ENCODE data around the gene PRAC2.

The PRAC2 gene

DNA sequence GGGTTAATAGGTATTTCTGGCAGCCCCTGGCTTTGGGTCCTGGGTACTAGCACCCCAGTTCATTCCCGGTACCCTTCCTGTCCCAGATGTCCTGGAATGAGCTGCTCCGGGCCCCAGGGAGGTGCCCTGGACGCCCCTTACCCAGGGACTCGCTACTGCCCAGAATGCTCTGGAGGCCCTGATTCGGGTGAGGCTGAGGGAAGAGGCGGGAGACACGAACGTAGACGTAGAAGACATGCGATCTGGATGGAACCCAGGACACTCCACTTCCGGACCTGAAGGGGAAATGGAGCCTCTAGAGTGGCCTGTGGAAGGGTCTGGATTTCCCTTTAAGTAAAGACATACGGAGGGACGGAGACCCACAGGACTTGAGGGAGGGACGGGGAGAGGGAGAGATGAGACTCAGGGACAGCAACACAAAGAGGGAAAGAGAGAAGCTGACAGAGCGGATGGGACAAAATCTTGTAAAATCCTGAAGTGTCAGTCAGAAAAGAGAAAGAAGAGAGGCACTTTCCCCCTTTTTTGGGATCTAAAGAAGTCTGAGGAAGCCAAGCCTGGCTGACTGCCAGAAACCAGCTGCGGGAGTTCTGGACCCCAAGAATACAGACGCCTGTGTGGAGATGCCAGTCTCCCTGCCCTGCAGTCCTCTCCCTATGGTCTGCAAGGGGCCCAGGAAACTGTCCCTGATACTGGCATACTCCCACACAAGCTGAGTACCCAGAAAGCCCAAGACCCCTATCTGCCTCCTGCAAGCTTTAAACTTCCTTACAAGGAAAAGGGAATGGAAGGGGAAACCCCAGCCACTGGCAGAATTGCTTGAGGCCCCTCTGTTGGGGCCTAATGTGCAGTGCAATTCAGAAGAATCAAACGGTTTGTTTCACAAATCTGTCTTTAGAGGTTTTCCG lies 6.6 kb downstream of the PRAC2 start:
- peak; percentile 46 for DNase-seq
- in situ Hi-C loops (cut with HindIII; ENCODE audit: low pct_ligation_motif_present, low pct_unique_long_range_greater_than_20kb, low sequenced_read_pairs), result no loop called here

DNA sequence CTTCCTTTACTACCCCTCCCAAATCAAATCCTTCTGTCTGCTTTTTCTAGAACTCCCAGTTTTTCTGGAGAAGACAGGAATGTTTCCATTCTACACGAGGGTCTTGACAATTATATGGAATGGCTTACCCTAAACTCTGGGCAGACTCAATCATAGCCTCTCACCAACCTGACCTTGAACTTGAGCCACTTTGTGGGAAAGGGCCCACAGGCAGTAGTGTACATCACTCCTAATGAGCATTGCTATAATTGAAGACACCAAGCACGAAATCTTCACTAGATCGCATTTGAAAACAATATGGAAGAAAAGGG lies 7.2 kb downstream of the PRAC2 start:
- in situ Hi-C loops (cut with HindIII; ENCODE audit: low pct_ligation_motif_present, low pct_unique_long_range_greater_than_20kb, low sequenced_read_pairs), result no loop called here
- no peak for DNase-seq

DNA sequence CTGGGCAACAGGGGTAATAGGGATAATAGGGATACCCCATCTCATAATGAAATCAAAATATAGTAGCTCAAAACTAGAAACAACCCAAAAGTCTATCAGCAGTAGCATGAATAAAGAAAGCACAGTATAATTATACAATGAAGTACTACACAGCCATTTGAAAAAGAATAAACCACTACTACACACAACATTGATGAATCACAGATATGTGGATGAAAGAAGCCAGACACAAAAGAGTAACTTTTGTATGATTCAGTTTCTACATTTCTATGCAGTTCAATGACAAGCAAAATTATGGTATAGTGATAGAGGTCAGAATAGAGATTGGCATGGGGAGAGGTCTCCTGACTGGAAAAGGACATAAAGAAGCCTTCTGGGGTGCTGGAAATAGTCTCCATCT lies 8.4 kb downstream of the PRAC2 start:
- in situ Hi-C loops (cut with HindIII; ENCODE audit: low pct_ligation_motif_present, low pct_unique_long_range_greater_than_20kb, low sequenced_read_pairs), result no loop called here
- no peak for DNase-seq

DNA sequence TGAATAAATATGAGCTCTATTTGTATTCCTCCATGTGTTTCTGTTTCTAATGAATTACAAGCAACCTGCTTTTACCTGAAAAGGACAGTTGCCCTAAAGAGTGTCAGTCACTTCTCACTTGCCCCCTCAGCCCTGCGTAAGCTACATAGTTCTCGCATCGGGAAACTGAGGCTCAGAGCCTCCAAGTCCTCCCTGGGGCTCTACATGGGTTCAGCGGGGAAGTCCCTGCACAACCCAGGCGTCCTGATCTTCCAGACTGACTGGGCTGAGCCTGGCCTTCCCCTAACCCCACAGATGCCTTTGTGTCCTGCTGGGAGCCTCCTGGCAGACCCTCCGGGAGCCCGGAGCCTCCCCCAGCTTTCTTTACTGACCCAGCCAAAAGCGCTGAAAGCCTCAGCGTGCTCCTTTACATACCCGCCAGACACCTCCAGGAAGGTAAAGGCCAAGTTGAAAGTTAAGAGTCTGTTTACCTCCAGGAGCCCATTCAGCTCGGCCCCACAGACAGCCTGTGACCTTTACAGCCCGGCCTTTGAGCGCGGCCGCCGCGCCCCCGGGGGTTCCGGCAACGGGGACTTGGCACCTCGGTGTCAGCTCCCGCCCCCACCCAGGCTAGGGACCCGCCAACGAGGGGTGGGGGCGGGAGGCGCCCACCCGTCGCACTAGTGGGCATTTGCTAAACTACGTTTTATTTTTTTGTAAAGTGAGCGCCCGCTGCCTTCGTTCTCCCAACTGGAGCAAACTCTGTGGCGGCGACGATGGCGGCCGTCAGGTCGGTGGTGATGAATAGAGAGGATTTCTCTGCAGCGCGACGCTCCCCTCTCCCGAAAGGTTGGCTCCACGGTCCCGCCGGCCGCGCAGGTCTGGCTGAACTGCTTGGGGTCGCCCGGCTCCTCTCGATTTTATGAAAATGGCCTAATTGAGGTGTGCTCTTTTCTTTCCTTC lies 10.0 kb downstream of the PRAC2 start:
- DNase-seq, result no peak
- in situ Hi-C loops (cut with HindIII; ENCODE audit: low pct_ligation_motif_present, low pct_unique_long_range_greater_than_20kb, low sequenced_read_pairs), result no loop called here

DNA sequence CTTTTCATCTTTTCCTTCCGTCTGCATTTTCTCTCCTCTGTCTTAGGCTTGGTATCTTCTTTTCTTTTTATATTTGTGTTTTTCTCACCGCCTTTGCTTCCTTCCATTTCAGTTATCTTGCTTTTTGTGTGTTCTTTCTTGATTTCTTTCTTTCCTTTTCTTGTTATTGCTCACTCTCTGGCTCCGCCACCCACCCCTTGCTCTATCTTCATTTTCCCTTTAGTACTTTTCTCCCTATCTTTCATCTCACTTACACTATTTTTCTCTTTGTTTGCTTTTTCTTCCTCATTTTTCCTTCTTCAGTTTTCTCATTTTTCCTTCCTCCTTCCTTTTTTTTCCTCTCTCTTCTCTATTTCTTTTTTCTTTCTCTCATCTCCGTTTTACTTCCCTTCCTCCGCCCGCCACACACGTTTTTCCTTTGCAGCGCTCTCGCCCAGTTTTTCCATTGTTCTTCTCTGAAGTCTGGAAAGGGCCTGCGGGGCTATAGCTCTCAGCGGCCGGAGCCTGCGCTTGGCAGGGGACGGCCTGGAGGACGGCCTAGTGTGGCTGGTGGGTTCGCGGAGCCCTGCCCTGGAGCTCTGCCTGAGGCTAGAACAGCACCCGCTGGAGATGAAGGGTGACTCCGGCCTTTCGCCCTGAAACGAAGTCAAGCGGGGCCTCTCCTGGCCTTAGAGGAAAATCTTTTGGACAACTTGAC lies 10.8 kb downstream of the PRAC2 start:
- in situ Hi-C loops (cut with HindIII; ENCODE audit: low pct_ligation_motif_present, low pct_unique_long_range_greater_than_20kb, low sequenced_read_pairs), result no loop called here
- no peak for DNase-seq

DNA sequence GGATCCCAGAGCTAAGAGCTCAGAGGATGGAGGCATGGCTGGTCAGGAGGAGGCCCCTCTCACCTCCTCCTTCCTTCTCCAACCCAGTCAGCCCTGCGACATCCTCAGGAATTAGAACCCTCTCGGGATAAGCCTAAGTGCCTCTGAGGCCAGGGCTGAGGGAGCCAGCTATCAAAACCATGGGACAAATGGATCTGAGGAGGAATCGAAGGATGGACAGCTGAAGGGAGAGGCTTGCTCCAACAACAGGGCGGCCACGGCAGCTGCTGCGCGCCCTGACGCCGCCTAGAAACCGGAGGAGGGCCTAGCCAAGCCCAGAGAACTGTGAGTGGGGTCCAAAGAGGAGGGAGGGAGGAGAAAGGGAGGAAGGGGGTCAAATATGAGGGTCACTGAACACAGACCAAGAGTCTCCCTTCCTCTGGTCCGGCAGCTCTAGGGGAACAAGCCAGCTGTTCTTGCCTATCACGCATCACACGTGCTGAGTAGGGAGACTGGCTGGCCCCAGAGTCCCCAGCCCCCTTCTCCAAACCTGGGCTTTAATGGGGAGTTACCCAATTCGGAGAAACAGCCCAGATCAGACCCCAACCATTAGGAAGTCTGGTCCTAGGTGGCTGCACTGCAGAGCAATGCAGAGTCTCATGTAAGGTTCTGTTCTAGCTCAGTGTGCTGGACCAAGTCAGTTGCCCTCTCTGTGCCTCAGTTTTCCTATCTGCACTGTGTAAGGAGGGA lies 11.5 kb downstream of the PRAC2 start:
- in situ Hi-C loops (cut with HindIII; ENCODE audit: low pct_ligation_motif_present, low pct_unique_long_range_greater_than_20kb, low sequenced_read_pairs), result no loop called here
- DNase-seq, result no peak

DNA sequence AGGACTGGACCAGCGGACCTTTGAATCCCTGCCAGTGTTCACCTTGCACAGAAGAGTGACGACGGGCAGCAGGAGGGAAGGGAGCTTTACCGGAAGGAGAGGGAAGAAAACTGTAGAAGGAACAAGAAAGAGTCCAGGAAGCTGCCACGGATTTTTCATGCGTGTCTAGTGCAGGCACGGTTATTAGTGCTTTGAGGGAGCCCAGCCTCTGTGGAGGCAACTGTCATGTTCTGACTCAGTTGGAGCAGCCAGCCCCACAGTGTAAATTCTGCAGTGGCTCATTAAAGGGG lies 12.0 kb downstream of the PRAC2 start:
- no peak for DNase-seq
- in situ Hi-C loops (cut with HindIII; ENCODE audit: low pct_ligation_motif_present, low pct_unique_long_range_greater_than_20kb, low sequenced_read_pairs), result no loop called here

DNA sequence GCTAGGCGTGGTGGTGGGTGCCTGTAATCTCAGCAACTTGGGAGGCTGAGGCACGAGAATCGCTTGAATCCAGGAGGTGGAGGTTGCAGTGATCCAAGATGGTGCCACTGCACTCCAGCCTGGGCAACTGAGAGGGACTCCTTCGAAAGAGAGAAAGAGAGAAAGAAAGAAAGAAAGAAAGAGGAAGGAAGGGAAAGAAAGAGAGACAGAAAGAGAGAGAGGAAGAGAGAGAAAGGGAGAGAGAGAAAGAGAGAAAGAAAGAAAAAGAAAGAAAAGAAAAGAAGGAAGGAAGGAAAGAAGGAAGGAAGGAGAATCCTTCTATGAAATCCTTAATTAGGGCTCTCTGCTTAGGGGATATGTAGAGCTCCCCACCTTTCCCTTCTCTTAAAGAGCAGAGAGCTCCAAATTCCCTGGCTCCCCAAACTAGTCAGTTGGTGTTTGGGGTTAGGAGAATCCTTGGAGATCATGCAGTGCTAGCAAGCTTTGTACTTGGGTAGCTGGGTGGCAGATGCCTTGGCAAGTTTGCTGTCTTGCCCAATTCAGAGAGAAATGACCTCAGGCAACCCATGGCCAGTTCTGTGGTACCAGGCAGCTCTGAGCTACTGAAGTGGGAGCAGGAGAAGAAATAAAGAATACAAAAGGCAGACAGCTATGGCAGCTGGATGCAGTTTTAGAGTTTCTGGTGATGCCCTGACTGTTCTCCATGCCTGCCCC lies 14.5 kb downstream of the PRAC2 start:
- DNase-seq, result no peak
- in situ Hi-C loops (cut with HindIII; ENCODE audit: low pct_ligation_motif_present, low pct_unique_long_range_greater_than_20kb, low sequenced_read_pairs), result no loop called here

DNA sequence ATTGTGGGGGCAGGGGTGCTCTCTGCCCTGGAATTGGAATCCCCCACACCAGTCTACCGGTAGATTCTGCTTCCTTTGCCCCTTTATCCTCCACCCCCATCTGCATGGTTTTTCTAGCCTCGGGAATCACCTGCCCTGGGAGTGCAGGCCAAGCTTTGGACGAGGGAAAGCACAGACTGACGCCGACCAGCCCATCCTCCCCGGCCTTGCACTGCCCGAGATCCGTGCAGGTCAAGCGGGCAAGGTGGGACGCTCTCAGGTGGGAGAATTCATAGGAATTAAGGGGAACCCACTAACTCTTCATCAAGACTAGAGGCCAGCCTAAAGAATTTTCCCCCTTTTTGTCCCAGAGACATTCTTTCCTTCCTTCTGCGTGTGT lies 15.4 kb downstream of the PRAC2 start:
- DNase-seq, result no peak
- in situ Hi-C loops (cut with HindIII; ENCODE audit: low pct_ligation_motif_present, low pct_unique_long_range_greater_than_20kb, low sequenced_read_pairs), result no loop called here

DNA sequence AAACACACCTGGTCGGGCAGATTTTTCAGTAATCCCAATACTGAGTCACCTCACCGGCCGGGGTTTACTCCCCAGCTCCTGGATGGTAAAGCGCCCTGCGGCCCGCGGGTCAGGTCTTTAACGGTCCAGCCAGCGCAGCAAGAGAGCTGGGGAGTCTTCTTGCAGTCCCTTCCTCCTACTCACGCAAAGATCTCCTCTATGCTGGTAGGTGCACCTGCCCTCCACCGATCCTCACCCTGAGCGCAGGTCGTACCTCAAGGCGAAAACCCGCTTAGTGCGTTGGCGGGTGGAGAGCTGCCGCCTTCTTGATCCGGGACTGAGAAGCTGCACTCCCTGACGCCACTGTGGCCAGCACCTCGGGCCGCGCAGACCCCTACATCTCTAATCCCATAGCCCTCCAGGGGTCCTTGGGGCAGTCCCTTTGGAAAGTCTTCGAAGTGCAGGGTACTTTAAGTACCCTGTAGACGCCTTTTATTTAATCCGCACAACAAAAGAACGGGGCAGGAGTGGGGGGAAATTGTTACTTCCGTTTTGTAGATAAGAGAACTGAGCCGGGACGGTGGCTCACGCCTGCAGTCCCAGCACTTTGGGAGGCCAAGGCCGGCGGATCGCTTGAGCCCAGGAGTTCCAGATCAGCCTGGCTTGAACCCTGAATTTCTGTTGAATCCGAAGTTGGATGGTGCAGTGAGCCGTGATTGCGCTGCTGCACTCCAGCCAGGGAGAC lies 16.0 kb downstream of the PRAC2 start:
- no peak for DNase-seq
- in situ Hi-C loops (cut with HindIII; ENCODE audit: low pct_ligation_motif_present, low pct_unique_long_range_greater_than_20kb, low sequenced_read_pairs), result no loop called here

DNA sequence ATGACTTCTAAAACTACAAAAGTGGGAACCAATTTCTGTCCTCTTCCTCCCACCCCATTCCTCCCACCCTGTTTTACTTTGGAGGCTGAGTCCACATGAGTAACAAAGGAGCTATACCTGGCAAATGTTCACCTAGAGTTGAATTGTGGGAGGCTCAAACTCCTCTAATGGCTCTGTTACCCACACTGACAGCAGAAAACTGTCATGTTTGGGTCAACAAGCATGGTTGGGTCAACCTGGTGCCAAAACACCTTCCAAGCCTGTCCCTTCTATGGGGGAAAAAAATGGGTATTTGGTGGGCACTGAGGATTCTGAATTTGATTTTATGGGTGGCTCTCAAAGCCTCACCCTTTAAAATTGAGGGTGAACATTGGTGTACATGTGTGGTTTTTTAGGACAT lies 17.6 kb downstream of the PRAC2 start:
- in situ Hi-C loops (cut with HindIII; ENCODE audit: low pct_ligation_motif_present, low pct_unique_long_range_greater_than_20kb, low sequenced_read_pairs), result no loop called here
- no peak for DNase-seq

DNA sequence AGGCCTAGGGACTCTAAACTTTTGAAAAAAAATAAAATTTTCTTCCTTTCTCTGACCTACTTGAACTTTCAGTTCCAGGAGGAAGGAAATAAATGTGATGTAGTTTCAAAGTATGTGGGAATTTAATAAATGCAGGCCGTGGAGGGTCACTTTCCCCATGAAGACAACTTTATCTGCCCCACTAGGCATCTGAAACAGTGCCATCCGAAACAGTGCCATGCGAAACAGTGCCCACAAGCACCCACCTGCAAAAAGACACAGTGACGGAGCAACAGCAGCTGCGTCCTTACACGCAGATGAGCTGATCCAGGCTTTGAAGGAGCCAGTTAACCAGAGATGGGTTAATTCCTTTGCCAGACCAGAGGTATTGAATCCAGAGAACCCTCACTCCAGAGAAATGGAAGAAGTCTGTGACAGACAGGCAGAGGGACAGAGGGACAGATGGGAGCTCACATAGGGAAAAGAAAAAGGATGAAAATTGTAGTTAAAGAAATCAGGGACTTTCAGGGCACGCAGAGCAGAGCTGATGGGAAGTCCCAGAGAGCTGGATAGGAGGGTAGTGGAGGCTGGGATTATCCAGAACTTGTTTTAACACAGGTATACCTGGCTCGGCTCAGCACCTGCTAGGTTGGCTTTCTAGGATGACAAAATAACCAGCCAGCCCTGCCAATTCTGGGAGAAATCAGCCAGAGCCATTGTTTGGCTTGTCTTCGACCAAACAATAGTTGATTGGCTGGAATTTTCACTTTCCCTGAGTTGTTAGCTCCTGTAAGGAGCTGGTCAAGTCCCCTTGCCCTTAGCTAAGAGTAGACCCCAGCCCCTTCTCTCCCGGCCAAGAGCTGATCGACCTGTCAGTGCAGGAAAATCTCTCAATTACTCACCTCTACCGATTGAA lies 22.6 kb downstream of the PRAC2 start:
- DNase-seq, result no peak
- in situ Hi-C loops (cut with HindIII; ENCODE audit: low pct_ligation_motif_present, low pct_unique_long_range_greater_than_20kb, low sequenced_read_pairs), result no loop called here

DNA sequence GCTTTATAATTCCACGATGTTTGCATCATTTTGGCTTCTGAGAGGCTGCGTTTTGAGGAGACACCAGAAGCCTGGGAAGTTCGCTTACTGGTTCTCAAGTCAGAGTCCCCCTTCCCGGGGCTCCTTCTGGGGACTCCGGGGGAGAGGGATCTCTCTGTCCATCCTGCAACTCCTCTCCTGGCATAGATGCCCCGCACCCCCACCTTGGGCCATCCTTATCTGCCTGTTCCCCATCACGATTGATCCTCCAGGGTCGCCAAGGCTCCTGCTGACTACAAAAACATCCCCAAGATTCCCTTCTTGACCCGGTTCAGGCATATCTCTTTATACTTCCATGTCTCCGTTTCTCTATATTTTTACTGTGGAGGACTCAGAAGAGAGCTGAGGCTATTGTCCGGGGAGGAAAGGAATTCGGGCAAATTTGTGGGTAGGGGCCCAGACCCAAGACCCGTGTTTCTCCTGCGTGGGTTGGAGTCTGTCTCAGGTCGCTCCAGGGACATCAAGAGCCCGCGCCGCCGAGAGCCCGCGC lies 24.0 kb downstream of the PRAC2 start:
- DNase-seq, result no peak
- in situ Hi-C loops (cut with HindIII; ENCODE audit: low pct_ligation_motif_present, low pct_unique_long_range_greater_than_20kb, low sequenced_read_pairs), result no loop called here

DNA sequence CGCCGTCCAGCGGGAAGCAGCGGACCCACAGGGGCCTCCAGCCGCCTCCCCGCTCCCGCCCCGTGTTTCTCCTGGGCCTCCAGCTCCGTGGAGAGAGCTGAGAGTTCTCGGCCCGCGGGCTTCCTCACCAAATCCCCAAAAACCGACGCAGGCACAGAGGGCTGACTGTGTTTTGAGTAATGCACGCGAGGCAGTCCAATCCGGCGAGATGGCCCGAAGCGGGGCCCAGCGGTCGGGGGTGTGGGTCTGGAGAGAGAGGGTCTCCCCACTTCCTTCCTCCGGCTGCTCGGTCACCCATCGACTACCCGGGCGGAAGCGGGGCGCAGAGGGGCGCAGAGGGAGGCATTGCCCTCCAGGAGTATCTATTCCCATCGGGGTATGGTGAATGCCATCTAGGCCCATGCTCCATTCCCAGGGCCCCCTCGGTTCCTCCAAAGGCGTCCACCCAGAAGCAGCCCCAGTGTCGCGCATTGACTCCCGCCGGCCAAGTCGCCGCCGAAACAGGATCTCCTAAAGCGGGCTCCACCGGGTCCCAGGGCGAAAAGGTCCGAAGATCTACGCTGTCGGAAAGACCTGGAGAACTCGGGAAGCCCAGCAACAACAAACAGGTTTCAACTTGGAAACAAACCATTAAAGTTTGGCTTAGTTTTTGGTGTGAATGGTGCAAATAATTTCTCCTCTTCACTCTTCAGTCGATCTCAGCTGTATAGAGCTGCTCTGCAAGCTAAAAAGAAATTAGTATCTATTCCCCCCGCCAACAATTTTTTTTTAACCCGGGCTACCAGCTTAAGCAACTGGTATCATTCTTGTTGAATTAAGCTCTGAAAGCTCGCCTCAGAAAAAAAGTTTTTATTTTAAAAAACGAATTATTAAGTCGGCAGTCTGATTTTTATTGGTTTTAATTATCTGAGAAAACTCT lies 24.7 kb downstream of the PRAC2 start:
- DNase-seq, result no peak
- in situ Hi-C loops (cut with HindIII; ENCODE audit: low pct_ligation_motif_present, low pct_unique_long_range_greater_than_20kb, low sequenced_read_pairs), result no loop called here

DNA sequence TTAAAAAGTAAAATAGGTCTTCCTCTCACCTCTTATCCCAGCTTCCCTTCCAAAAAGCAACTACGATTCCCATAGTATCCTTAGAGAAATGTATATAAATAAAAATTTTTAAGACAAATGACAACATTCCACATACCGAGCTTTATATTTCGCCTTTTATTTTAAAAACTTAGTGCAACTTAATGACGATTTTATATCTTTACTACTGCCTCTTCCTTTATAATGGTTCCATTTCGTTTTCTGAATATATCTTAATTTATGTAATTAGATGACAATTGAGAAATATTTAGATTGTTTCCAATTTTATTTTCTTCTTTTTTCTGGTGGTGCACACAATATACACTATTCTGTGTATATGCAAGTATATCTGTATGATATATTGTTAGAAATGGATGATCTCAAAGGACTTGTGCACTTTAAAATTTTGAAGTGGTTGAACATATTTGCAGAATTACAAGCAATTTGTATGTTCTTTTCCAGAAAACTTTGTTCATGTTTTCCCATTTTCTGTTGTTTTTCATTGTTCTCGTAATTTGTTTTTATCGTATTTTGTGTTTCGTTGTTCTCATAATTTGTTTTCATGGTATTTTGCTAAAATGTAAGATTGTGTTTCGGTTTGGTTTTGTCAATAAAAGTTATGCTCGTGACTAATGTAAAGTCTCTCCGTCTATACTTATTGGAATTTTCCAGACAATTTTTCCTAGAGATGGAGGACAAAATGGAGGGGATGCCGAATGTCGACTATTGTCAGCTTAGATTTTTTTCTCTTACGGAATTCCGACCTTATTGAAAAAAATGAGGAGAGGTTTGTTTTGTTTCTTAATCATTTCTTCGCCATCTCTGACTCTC lies 26.0 kb downstream of the PRAC2 start:
- in situ Hi-C loops (cut with HindIII; ENCODE audit: low pct_ligation_motif_present, low pct_unique_long_range_greater_than_20kb, low sequenced_read_pairs), result no loop called here
- no peak for DNase-seq
